Activated T-helper 1 cell treated with Interleukin-2 at 50 U/mL for 16 hours (primary cell): Measurements from ENCODE around the gene REM1.
"Not testable (repeated sequence)": the region's sequence is repeated elsewhere in the genome, so short reads cannot be mapped to it uniquely, and the experiment has no call there.

Experiments
- DNase-seq: peaks from one replicate; pipeline ENCODE4 v3.0.0-alpha.2; 2020; ENCODE audit warnings: low read depth

REM1 gene

GRCh38 chr20:31485450-31486339 lies 10.6 kb downstream of the REM1 start:
- DNase-seq = no peak

DNA sequence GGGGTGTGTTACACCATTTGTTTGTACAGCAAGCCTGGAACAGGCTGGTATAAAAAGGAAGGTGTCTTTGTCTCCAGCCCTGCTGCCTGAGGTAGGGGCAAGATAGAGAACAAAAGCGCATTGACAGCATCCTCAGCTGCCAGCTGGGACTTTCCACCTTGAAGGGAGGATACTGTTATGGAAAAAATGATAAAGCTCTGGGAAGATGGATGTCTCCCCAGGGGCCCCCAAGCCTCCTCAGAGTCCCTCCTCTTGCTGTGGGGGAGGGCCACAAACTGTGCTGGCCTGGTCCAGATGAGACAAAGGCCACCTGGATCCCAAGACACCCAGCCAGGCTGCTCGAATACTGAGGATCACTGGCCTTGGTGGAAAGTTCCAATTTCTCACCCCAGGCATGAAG lies 13.0 kb downstream of the REM1 start:
- no peak for DNase-seq

DNA sequence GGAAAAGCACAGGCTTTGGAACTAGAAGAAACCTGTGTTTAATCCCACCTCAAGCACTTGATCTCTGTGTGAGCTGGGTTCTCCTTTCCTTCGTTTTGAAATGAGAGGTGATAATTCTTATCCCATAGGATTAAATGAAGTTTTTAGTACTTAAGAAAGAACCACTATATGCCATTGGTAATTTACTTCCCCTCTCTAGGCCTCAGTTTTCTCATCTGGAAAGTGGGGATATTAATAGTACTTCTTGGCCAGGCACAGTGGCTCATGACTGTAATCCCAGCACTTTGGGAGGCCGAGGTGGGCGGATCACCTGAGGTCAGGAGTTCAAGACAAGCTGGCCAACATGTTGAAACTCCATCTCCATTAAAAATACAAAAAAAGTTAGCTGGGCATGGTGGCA lies 14.1 kb downstream of the REM1 start:
- no peak for DNase-seq

GRCh38 chr20:31490752-31491151 lies 15.7 kb downstream of the REM1 start:
- no peak for DNase-seq

- DNase-seq = no peak
Measured at GRCh38 chr20:31494131-31494530, 19.0 kb downstream of the REM1 start.

DNA sequence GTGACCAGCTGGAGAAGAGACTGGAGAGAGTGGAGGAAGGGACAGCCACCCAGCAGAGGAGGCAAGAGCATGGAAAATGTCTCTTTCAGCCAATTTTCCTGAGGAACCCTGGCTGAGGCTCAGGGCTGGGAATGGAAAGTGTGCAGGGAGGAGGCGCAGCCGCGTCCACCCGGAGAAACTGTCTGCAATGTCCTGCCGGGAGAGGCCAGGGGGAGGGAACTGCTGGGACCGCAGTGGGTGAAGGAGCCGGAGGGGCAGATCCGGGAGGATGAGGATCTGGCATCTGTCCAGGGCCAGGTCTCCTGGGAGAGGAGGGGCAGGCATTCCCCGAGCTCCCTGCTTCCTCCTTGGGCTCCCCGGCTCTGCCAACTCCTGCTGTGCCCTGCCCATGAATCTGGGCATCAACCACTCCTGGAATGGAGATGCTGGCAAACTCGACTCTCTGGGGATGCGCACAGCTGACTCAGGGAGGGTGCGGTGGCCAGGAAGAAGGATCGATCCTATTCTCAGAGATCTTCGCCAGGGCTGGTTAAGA lies 21.7 kb downstream of the REM1 start:
- DNase-seq = no peak

GRCh38 chr20:31497838-31498540 lies 22.9 kb downstream of the REM1 start:
- no peak for DNase-seq

DNA sequence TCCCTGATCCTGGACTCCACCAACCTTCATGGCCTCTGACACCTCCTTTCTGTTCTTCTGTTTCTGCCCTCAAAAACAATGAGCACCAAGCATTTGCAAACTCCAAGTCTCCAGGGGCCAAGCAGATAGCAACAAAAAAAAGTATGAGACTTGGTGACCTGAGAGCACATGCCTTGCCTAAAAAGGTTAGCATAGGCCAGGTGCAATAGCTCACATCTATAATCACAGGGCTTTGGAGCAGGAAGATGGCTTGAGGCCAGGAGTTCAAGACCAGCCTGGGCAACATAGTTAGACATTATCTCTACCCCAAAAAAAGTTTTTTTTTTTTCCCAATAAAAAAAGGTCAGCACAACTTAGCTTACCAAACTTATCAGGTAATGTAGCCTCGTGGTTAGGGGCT lies 25.4 kb downstream of the REM1 start:
- DNase-seq = no peak

DNA sequence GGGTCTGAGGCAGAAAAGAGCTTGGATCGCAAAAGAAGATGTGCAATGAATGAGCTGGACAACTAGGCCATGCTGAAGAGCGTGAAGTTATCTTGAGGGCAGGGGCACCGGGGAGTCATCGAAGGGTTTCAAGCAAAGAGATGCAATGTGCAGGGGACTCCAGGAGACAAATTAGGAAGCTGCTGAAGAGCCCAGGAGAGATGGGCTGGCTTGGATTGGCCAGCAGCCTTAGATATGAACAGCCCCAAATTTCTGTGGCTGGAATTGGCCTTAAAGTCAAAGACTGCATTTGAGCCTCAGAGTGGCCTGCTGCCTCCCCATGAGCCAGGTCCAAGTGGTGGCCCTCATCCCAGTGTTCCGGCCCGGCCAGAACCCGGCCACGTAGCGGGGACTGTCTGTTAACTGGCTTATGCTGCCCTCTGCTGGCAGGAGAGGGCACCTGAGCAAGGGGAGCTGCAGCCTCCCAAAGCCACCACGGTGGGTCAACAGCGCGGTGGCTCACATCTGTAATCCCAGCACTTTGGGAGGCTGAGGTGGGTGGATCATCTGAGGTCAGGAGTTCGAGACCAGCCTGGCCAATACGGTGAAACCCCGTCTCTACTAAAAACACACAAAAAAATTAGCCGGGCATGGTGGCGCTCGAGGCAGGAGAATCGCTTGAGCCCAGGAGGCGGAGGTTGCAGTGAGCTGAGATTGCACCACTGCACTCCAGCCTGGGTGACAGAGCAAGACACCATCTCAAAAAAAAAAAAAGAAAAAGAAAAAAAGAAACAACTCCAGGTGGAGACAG lies 28.0 kb downstream of the REM1 start:
- DNase-seq = peak; percentile 57

DNA sequence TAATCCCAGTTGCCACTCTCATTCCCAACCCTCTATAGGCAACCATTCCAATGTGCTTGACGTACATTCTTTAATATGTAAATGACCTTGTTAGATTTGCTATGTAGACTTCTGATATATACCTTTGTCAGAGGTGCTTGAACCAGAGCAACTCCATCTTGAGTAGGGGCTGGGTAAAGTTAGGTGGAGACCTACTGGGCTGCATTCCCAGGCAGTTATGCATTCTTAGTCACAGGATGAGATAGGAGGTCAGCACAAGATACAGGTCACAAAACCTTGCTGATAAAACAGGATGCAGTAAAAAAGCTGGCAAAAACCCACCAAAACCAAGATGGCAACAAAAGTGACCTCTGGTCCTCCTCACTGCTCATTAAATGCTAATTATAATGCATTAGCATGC lies 30.8 kb downstream of the REM1 start:
- DNase-seq = no peak

- DNase-seq = no peak
Measured at GRCh38 chr20:31508517-31509244, 33.6 kb downstream of the REM1 start.

DNA sequence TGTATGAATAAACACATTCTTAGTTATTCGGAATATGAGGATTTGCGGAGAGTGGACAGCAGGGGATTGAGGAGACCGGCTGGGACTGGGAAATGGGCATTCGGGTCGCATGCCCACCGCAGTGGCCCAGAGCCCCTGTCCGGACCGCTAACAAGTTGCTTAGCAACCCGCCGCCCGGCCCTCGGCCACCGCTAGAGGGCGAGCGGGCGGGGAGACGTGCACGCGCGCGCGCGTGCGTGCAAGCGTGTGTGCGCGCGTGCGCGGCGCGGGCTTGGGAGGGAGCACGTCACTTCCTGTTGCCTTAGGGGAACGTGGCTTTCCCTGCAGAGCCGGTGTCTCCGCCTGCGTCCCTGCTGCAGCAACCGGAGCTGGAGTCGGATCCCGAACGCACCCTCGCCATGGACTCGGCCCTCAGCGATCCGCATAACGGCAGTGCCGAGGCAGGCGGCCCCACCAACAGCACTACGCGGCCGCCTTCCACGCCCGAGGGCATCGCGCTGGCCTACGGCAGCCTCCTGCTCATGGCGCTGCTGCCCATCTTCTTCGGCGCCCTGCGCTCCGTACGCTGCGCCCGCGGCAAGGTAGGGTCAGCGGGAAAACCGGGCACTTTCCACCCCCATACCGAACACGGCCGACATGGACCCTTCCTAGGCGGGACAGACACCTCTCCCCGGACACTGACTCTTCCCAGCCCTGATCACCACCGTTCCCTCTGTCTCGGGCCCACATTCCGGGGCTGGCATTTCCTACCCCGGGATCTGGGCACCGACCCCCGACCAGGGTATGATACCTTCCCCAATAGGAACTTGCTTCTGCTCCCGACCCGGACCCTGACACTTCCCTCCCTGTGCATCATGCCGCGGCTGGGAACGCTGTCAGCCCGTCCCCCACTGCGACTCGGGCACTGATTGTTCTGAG lies 39.3 kb downstream of the REM1 start, which contains the start of gene HM13:
TSS of gene HM13 (plus strand) at position 289 of the 918 bp plus-strand sequence. CDS start at position 399, 110 bp downstream.
- peak; percentile 82 for DNase-seq

DNA sequence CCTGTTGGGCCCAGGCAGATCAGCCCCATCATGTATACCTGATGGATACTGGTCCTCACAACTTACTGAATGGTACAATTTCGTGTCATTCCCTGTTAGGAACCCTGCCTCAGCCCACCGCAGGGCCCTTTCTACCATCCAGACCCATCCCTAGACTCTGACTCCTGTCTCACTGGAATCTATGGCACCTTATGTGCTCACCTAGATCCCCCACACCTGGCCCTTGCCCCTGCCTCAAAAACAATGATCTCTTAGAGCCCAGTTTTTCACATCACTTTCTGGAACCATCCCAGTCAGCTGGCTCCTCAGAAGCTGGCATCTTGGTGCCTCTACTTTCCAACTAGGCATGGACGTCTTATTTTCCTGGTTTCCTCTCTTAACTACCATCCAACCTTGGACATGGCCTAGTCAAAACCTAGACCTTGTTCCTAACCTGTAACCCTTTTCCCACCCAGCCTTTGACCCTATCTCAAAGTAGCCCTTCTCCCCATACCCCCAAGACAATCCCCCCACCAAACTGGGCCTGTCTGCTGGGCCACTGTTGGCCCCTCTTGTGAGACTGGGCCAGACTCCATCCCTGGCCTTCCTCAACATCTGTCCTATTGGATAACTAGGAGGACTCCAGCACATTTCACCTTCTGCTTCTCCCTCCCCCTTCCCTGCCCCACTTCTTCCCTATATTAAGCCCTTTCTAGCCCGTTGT lies 40.1 kb downstream of the REM1 start:
- no peak for DNase-seq

DNA sequence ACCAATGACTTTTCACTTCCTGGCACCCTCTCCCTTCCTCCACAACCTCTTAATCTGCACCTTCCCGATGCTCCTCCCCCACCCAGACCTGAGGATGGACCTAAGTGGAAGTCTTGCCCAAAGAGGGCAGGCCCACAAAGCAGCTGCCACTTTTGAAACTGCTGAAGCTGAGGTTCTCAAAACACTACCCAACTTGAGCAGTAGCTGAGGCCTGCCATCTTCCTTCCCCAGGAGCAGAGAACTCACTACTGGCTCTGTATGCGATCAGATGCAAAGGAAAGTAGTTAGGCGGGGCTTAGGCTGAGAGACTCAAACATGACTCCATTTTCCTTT lies 40.7 kb downstream of the REM1 start:
- DNase-seq = no peak

DNA sequence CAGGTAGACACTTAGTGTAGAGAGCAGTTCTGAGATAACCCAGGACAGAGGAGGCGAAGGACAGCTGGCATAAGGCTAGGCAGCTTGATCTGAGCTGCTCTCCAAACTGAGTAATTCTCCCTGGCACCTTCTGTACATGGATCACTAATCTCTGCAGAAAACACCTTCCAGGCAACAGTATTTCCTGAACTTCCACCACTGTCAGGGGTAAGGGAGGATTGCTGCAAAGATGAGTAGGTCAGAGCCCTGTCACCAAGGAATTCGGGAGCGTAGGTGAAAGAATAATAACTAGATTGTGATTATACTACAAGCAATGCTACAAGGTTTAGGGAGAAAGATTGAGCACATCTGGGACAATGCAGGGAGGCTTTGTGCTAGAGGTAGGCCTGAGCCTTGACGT lies 41.1 kb downstream of the REM1 start:
- no peak for DNase-seq

- no peak for DNase-seq
Measured at GRCh38 chr20:31516651-31517050, 41.6 kb downstream of the REM1 start.

- DNase-seq = no peak
Measured at GRCh38 chr20:31517373-31517772, 42.3 kb downstream of the REM1 start.

DNA sequence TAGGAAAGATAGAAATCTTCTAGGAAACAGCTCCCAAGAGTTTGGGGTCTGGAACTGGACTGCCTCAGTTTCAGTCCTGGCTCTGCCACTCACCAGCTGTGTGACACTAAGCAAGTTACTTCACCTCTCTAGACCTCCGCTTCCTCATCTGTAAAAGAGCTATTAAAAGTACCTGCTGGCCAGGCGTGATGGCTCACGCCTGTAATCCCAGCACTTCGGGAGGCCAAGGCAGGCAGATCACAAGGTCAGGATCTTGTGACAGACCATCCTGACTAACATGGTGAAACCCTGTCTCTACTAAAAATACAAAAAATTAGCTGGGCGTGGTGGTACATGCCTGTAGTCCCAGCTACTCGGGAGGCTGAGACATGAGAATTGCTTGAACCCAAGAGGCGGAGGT lies 46.2 kb downstream of the REM1 start:
- DNase-seq = not testable (repeated sequence)

DNA sequence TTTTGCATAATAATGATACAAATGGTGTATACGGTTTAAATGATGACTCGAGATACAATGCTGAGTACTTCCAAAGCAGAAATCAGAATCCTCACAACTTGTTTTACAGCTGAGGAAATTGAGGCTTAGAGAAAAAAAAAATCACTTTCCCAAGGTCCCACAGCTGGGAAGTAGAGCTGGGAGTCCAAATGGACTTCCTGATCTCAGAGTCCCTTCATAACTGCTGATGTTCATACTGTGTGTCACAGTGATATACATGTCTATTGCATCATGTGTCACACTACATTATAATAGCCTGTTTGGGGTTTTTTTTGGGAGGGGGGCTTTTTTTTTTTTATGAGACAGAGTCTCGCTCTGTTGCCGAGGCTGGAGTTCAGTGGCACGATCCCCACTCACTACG lies 47.6 kb downstream of the REM1 start:
- DNase-seq = no peak
